Measurements from ENCODE around the gene ZNF841. TPM values are rescaled to one million over a fixed set of nuclear protein-coding genes. Genes with fewer than 3 reads are reported as not detected.

ZNF841 gene
- total RNA-seq, 1 experiment from 2014 or later, result 24.9 TPM

DNA sequence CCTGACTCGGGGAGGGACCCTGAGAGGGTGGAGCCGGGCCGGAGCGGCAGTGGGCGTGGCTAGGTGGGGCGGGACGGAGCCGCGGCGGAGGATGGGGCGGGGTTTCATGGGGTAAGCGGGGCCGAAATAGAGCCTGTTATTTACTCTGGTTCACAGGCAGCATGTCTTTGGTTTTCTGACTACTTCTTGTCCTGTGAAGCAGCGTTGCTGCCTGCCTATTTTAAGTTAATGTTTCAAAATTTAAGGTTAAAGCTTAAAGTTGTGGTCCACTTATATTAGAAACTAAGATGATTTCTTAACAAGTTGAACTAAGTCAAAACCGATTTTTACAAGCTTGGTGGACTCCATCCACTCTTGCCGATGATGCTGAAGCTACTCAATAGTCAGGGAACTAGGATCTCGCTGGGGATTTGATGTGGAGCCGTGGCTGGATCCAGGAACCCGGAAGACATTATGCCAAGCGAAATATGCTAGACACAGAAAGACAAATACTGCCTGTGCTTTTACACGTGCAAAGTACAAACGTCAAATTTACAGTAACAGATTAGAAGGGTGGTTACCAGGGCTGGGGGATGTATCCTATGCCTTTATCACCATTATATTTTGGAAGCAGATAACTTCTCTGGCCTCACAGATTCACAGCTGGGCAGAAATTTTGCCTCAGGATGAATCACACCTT is 44.6 kb upstream of the ZNF841 start:
- intact Hi-C loops (cut with micrococcal nuclease; ENCODE audit: unreplicated experiment), result no loop called here
- Histone ChIP-seq H3K27me3 (ENCODE audit: insufficient read depth, low read depth) (no peaks in the 10 kb centered on the region), H3K27ac (no peak overlapping the region), H3F3A (ENCODE audit: insufficient read depth, low read depth) (peaks cover 33% of the 10 kb centered on the region), H3K4me2 (peak overlapping the region; percentile 84), H3K79me2 (ENCODE audit: low read depth) (peaks cover 22% of the 10 kb centered on the region), H3K9me2 (ENCODE audit: insufficient read depth) (no peaks in the 10 kb centered on the region), H3K4me3 (peak overlapping the region; percentile 74; the same call in 1 of the 2 replicates), H3K4me1 (replicated peaks; ENCODE audit: insufficient read depth) (peaks cover 24% of the 10 kb centered on the region), H4K20me1 (ENCODE audit: insufficient read depth) (no peaks in the 10 kb centered on the region), H3K36me3 (ENCODE audit: low read depth) (peaks cover 4% of the 10 kb centered on the region; the same call in 1 of the 2 replicates), H3K9me3 (ENCODE audit: insufficient read depth, low read depth) (peaks cover 60% of the 10 kb centered on the region), H2AFZ (peak overlapping the region; percentile 83)
- ChIA-PET CTCF (interaction anchor here (0.6 kb wide), 1 partner anchor 742 kb away, joined by 3 read pairs; no protein-coding TSS in a partner anchor), POLR2A (ENCODE audit: unreplicated experiment) (interaction anchor here (0.6 kb wide), 1 partner anchor 16 kb away, joined by 4 read pairs; no protein-coding TSS in a partner anchor)
- no peak for TF ChIP-seq EZH2 (IDR thresholded peaks at IDR 0.05; ENCODE audit: low read depth)
- TF ChIP-seq, protein P1, sequence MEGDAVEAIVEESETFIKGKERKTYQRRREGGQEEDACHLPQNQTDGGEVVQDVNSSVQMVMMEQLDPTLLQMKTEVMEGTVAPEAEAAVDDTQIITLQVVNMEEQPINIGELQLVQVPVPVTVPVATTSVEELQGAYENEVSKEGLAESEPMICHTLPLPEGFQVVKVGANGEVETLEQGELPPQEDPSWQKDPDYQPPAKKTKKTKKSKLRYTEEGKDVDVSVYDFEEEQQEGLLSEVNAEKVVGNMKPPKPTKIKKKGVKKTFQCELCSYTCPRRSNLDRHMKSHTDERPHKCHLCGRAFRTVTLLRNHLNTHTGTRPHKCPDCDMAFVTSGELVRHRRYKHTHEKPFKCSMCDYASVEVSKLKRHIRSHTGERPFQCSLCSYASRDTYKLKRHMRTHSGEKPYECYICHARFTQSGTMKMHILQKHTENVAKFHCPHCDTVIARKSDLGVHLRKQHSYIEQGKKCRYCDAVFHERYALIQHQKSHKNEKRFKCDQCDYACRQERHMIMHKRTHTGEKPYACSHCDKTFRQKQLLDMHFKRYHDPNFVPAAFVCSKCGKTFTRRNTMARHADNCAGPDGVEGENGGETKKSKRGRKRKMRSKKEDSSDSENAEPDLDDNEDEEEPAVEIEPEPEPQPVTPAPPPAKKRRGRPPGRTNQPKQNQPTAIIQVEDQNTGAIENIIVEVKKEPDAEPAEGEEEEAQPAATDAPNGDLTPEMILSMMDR (conservative IDR thresholded peaks at IDR 0.05), result no peak
- DNase-seq, result peak in 1 of 2 experiments; percentile 98
- no TSS peak for BruUV-seq (replicated peaks)

DNA sequence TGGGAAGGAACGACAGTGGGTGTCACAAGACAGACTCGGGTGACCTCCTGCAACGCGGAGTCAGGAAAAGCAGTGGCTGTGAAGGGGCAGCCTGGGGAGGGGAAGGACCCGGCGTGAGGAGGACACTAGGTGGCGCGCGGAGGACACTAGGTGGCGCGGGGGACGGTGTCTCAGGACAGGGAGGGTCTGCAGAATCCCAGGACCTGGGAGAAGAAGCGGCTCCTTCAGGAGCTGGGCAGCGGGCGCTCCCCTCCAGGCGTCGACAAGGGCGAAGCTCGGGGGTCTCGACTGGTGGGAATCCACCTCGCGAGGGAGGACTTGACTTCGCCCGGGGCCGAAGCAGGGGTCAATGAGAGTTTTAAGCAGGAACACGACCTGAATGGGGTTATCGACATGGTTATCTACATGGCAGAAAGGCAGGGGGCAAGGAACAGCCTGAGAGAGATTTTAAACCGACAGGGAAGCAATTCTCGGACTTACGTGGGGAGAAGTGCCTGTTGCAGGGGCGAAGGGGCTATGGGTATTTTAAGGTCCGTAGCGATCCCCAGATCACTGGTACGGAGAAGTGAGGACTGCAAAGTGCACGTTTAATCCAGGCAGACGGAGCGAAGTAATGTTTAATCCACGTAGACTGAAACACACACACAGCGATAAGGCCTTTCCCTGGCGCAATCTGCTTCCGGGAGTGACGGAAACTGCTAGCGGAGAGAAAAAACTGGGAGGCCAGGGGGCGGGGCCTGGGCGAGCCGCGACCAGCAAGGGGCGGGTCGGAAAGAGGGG is 43.9 kb upstream of the ZNF841 start, which contains the start of gene ZNF616:
ZNF616 (minus strand) TSS at position 687 of the 780 bp plus-strand sequence. CDS start 9,426 bp downstream, outside the sequence.
- peak within 1 kb of the TSS; percentile 76 for H3K27ac ChIP-seq
- POLR2A ChIA-PET (ENCODE audit: unreplicated experiment), result interaction anchor here (0.6 kb wide), 1 partner anchor 50 kb away, joined by 46 read pairs; no protein-coding TSS in a partner anchor
- H3K79me2 ChIP-seq (ENCODE audit: low read depth), result peaks cover 22% of the 10 kb centered on the region
- peak within 1 kb of the TSS; percentile 84 for H3K4me2 ChIP-seq
- no peak for TF ChIP-seq EZH2 (IDR thresholded peaks at IDR 0.05; ENCODE audit: low read depth)
- TF ChIP-seq, protein P1 (conservative IDR thresholded peaks at IDR 0.05), result peak; percentile 93
- H3F3A ChIP-seq (ENCODE audit: insufficient read depth, low read depth), result peaks cover 33% of the 10 kb centered on the region
- peak within 1 kb of the TSS; percentile 74 for H3K4me3 ChIP-seq
- H4K20me1 ChIP-seq (ENCODE audit: insufficient read depth), result no peaks in the 10 kb centered on the region
- peaks cover 6% of the 10 kb centered on the region; the same call in 1 of the 2 replicates for H3K36me3 ChIP-seq (ENCODE audit: low read depth)
- CTCF ChIA-PET, result interaction anchor here (0.5 to 0.6 kb wide), 4 partner anchors 42 to 395 kb away, joined by 3 to 8 read pairs (median 6); no protein-coding TSS in a partner anchor
- H3K4me1 ChIP-seq (replicated peaks; ENCODE audit: insufficient read depth), result peaks cover 24% of the 10 kb centered on the region
- BruUV-seq (replicated peaks), result TSS peak; percentile 93
- DNase-seq, result peak; percentile 82 to 88
- peaks cover 66% of the 10 kb centered on the region for H3K9me3 ChIP-seq (ENCODE audit: insufficient read depth, low read depth)
- H2AFZ ChIP-seq, result peak within 1 kb of the TSS; percentile 98
- no peaks in the 10 kb centered on the region for H3K27me3 ChIP-seq (ENCODE audit: insufficient read depth, low read depth)
- intact Hi-C loops (cut with micrococcal nuclease; ENCODE audit: unreplicated experiment), result loop anchor here (1.0 to 2.0 kb wide), 5 partner anchors 32 to 98 kb away; partner anchors contain the start of genes ZNF432, ZNF836 and ZNF841
- no peaks in the 10 kb centered on the region for H3K9me2 ChIP-seq (ENCODE audit: insufficient read depth)

DNA sequence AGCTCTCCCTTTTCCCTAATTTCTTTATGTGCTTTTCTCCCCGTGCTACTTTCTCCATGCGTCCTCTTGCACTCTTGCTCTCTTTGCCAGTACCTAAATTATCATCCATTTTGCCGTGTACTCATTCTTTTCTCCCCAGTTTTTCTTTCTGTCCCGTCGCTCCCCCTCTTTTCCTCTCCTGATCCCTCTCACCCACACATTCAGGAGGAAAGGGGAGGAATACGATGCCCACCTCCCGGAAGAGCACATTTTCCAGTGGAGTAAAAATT is 43.4 kb upstream of the ZNF841 start:
- H3K36me3 ChIP-seq (ENCODE audit: low read depth), result peaks cover 12% of the 10 kb centered on the region; the same call in 1 of the 2 replicates
- intact Hi-C loops (cut with micrococcal nuclease; ENCODE audit: unreplicated experiment), result loop anchor here (1.0 to 2.0 kb wide), 5 partner anchors 32 to 98 kb away; partner anchors contain the start of genes ZNF432, ZNF836 and ZNF841

More for the DNA sequence above, 43.4 kb upstream of the ZNF841 start:
- Histone ChIP-seq H3K4me1 (replicated peaks; ENCODE audit: insufficient read depth) (peaks cover 24% of the 10 kb centered on the region), H3F3A (ENCODE audit: insufficient read depth, low read depth) (peaks cover 33% of the 10 kb centered on the region), H3K9me2 (ENCODE audit: insufficient read depth) (no peaks in the 10 kb centered on the region), H3K4me3 (peak overlapping the region; percentile 74), H3K79me2 (ENCODE audit: low read depth) (peaks cover 22% of the 10 kb centered on the region), H2AFZ (peak overlapping the region; percentile 98), H3K27ac (no peak overlapping the region), H4K20me1 (ENCODE audit: insufficient read depth) (no peaks in the 10 kb centered on the region), H3K4me2 (peak overlapping the region; percentile 84), H3K9me3 (ENCODE audit: insufficient read depth, low read depth) (peaks cover 69% of the 10 kb centered on the region), H3K27me3 (ENCODE audit: insufficient read depth, low read depth) (no peaks in the 10 kb centered on the region)
- CTCF ChIA-PET, result interaction anchor here (0.6 kb wide), 1 partner anchor 66 kb away, joined by 7 read pairs; no protein-coding TSS in a partner anchor
- no TSS peak for BruUV-seq (replicated peaks)
- no peak for TF ChIP-seq EZH2 (IDR thresholded peaks at IDR 0.05; ENCODE audit: low read depth)
- TF ChIP-seq, protein P1 (conservative IDR thresholded peaks at IDR 0.05), result no peak
- no peak for DNase-seq
- POLR2A ChIA-PET (ENCODE audit: unreplicated experiment), result no interaction called here
